H1 (cell line): ENCODE data around the gene SCYL1. TPM values are rescaled to one million over a fixed set of nuclear protein-coding genes. Genes with fewer than 3 reads are reported as not detected.

Experiments used
- CTCF ChIA-PET: fragments of 300-600 bp; sonication (Branson Sonifier 250); formaldehyde crosslinking; loops from one replicate; lab custom pipeline; 2021; ENCODE audit not compliant: partially characterized antibody; lab: Charles Lee
- POLR2A ChIA-PET: fragments of 300-600 bp; sonication (Branson Sonifier 250); formaldehyde crosslinking; loops from one replicate; lab custom pipeline; 2021; ENCODE audit warnings: inconsistent platforms; ENCODE audit not compliant: partially characterized antibody; lab: Charles Lee
- DNase-seq, 2 experiments: peaks; one replicate each; pipeline versions ENCODE4 v3.0.0 to v3.0.0-alpha.2; 2010 to 2022; ENCODE audit warnings: low spot score in 2 of 2, low read depth in 1 of 2, mixed read lengths in 1 of 2
- FAIRE-seq: peaks from 2 replicates; lab custom pipeline; 2011; peaks lifted over from hg19 to GRCh38; lab: Jason Lieb, UNC
- H2AFZ ChIP-seq: 2 replicates; pipeline ENCODE4 v1.8.1; 2012; ENCODE audit warnings: low read length, inconsistent platforms
- H2AK5ac ChIP-seq: 2 replicates; pipeline ENCODE4 v1.6.1; 2013; ENCODE audit warnings: low read depth, low read length
- H2BK120ac ChIP-seq: replicated peaks from 2 replicates; pipeline ENCODE3; 2013; ENCODE audit warnings: low read depth, low read length, inconsistent platforms
- H2BK12ac ChIP-seq: 2 replicates; pipeline ENCODE4 v1.6.1; 2013; ENCODE audit warnings: low read depth, low read length
- H2BK15ac ChIP-seq: 2 replicates; pipeline ENCODE4 v1.6.1; 2013; ENCODE audit warnings: low read length
- H2BK20ac ChIP-seq: 2 replicates; pipeline ENCODE4 v1.6.1; 2013; ENCODE audit warnings: low read length
- H2BK5ac ChIP-seq: 2 replicates; pipeline ENCODE4 v1.6.1; 2013; ENCODE audit warnings: low read depth, low read length
- H3K14ac ChIP-seq: 2 replicates; pipeline ENCODE4 v1.6.1; 2013; ENCODE audit warnings: inconsistent platforms; ENCODE audit not compliant: insufficient read length
- H3K18ac ChIP-seq: 2 replicates; pipeline ENCODE4 v1.6.1; 2013; ENCODE audit warnings: low read length; ENCODE audit errors: extremely low read depth
- H3K23ac ChIP-seq: 2 replicates; pipeline ENCODE4 v1.6.1; 2013; ENCODE audit warnings: inconsistent platforms; ENCODE audit not compliant: insufficient read length
- H3K23me2 ChIP-seq: 2 replicates; pipeline ENCODE4 v1.6.1; 2013; ENCODE audit warnings: low read depth, low read length
- H3K27ac ChIP-seq: 2 replicates; pipeline ENCODE4 v1.6.1; 2011; ENCODE audit warnings: low read depth, low read length, inconsistent platforms
- H3K27me3 ChIP-seq, 4 experiments: replicated peaks in 1 of 4; 1 replicate in 1 of 4; 2 replicates in 3 of 4; pipeline versions ENCODE4 v1.6.1 to v1.8.1; 2011 to 2013; ENCODE audit warnings: low read length in 3 of 4, mild to moderate bottlenecking in 3 of 4, inconsistent platforms in 2 of 4, mixed read lengths in 2 of 4, moderate library complexity in 1 of 4; ENCODE audit not compliant: control insufficient read depth in 3 of 4, insufficient read depth in 3 of 4; ENCODE audit errors: extremely low read depth in 1 of 4
- H3K36me3 ChIP-seq, 4 experiments: 2 replicates each; pipeline versions ENCODE4 v1.6.1 to v1.8.1; 2011 to 2013; ENCODE audit warnings: mild to moderate bottlenecking in 4 of 4, low read length in 3 of 4, moderate library complexity in 2 of 4, control low read depth in 1 of 4, inconsistent platforms in 1 of 4; ENCODE audit not compliant: insufficient read depth in 4 of 4, control insufficient read depth in 2 of 4
- H3K4ac ChIP-seq: replicated peaks from 2 replicates; pipeline ENCODE3; 2013; ENCODE audit warnings: low read length, low read depth, mixed read lengths, inconsistent platforms; ENCODE audit not compliant: insufficient read length
- H3K4me1 ChIP-seq, 4 experiments: replicated peaks in 1 of 4; 1 replicate in 1 of 4; 2 replicates in 3 of 4; pipeline versions ENCODE4 v1.6.1 to v1.8.1; 2011 to 2013; ENCODE audit warnings: low read length in 3 of 4, inconsistent platforms in 2 of 4, mixed read lengths in 1 of 4; ENCODE audit not compliant: insufficient read depth in 4 of 4, control insufficient read depth in 3 of 4
- H3K4me2 ChIP-seq, 2 experiments: 2 replicates each; pipeline versions ENCODE4 v1.6.1 to v1.8.1; 2011 to 2013; ENCODE audit warnings: low read depth in 2 of 2, low read length in 2 of 2, control low read depth in 1 of 2, inconsistent platforms in 1 of 2, mild to moderate bottlenecking in 1 of 2; ENCODE audit not compliant: insufficient read depth in 1 of 2
- H3K4me3 ChIP-seq, 4 experiments: fragments of 200-600, 300-600 bp in 1 of 4; sonication (generic), shearing (Covaris generic), sonication (Bioruptor Twin) in 1 of 4; 2 replicates each; pipeline versions ENCODE4 v1.5.1 to v1.8.1; 2011 to 2016; ENCODE audit warnings: low read length in 4 of 4, low read depth in 3 of 4, control low read depth in 2 of 4, inconsistent platforms in 2 of 4, mild to moderate bottlenecking in 2 of 4, mixed read lengths in 1 of 4, moderate library complexity in 1 of 4; ENCODE audit not compliant: insufficient read depth in 2 of 4; ENCODE audit errors: extremely low read depth in 1 of 4
- H3K56ac ChIP-seq: replicated peaks from 2 replicates; pipeline ENCODE3; 2013; ENCODE audit warnings: low read depth, mild to moderate bottlenecking, mixed read lengths, low read length, inconsistent platforms; ENCODE audit not compliant: insufficient read length
- H3K79me1 ChIP-seq: 2 replicates; pipeline ENCODE4 v1.6.1; 2013; ENCODE audit warnings: low read depth, low read length, control low read depth
- H3K79me2 ChIP-seq, 2 experiments: 2 replicates each; pipeline versions ENCODE4 v1.6.1 to v1.8.1; 2012 to 2013; ENCODE audit warnings: low read length in 2 of 2, mild to moderate bottlenecking in 2 of 2, inconsistent platforms in 1 of 2; ENCODE audit not compliant: insufficient read depth in 2 of 2, control insufficient read depth in 1 of 2
- H3K9ac ChIP-seq, 4 experiments: replicated peaks in 1 of 4; 1 replicate in 1 of 4; 2 replicates in 3 of 4; pipeline versions ENCODE4 v1.6.1 to v1.8.1; 2011 to 2013; ENCODE audit warnings: low read depth in 3 of 4, low read length in 3 of 4, control low read depth in 2 of 4, mild to moderate bottlenecking in 2 of 4, moderate library complexity in 2 of 4, inconsistent platforms in 1 of 4; ENCODE audit errors: extremely low read depth in 1 of 4
- H3K9me3 ChIP-seq, 2 experiments: 2 replicates each; pipeline versions ENCODE4 v1.6.1 to v1.8.1; 2012 to 2013; ENCODE audit warnings: mild to moderate bottlenecking in 2 of 2, moderate library complexity in 2 of 2, control low read depth in 1 of 2, inconsistent platforms in 1 of 2, low read depth in 1 of 2, low read length in 1 of 2, mixed read lengths in 1 of 2; ENCODE audit not compliant: insufficient read depth in 2 of 2
- H4K20me1 ChIP-seq, 2 experiments: replicated peaks in 1 of 2; 2 replicates each; pipeline versions ENCODE3 to v1.8.1; 2011 to 2013; ENCODE audit warnings: inconsistent platforms in 2 of 2, low read length in 2 of 2, mild to moderate bottlenecking in 1 of 2; ENCODE audit not compliant: insufficient read depth in 2 of 2, control insufficient read depth in 1 of 2
- H4K5ac ChIP-seq: 2 replicates; pipeline ENCODE4 v1.6.1; 2013; ENCODE audit warnings: low read length, low read depth, mixed read lengths, inconsistent platforms; ENCODE audit not compliant: insufficient read length
- H4K8ac ChIP-seq: 2 replicates; pipeline ENCODE4 v1.8.0; 2013; ENCODE audit warnings: mild to moderate bottlenecking, moderate library complexity, low read length, inconsistent platforms; ENCODE audit not compliant: insufficient read depth; ENCODE audit errors: extremely low read depth
- H4K91ac ChIP-seq: replicated peaks from 2 replicates; pipeline ENCODE3; 2013; ENCODE audit warnings: low read length, mixed read lengths, inconsistent platforms; ENCODE audit not compliant: insufficient read length
- ATF3 ChIP-seq: IDR thresholded peaks from 2 replicates; pipeline ENCODE4 v1.6.1; 2011; ENCODE audit warnings: low read depth, mild to moderate bottlenecking, low read length; ENCODE audit not compliant: insufficient read depth
- BACH1 ChIP-seq: IDR thresholded peaks from 2 replicates; pipeline ENCODE4 v1.6.1; 2012; ENCODE audit warnings: low read length, improper control_type of control experiment
- CEBPB ChIP-seq: IDR thresholded peaks from 2 replicates; pipeline ENCODE4 v1.6.1; 2012; ENCODE audit warnings: low read depth, low read length
- CHD2 ChIP-seq: IDR thresholded peaks from 2 replicates; pipeline ENCODE4 v1.6.1; 2012; ENCODE audit warnings: low read length, improper control_type of control experiment
- CTCF ChIP-seq, 3 experiments: IDR thresholded peaks; 1 replicate in 2 of 3; 2 replicates in 1 of 3; pipeline versions ENCODE4 v1.5.1 to v1.6.1; 2011; ENCODE audit warnings: low read length in 3 of 3, mild to moderate bottlenecking in 3 of 3, inconsistent platforms in 2 of 3, low read depth in 1 of 3, moderate library complexity in 1 of 3; ENCODE audit not compliant: insufficient read depth in 1 of 3; ENCODE audit errors: control extremely low read depth in 1 of 3
- HDAC6 ChIP-seq: IDR thresholded peaks from one replicate; pipeline ENCODE4 v1.7.1; 2012; ENCODE audit warnings: low read depth, mild to moderate bottlenecking, inconsistent platforms, low read length, moderate library complexity
- JUN ChIP-seq: IDR thresholded peaks from 2 replicates; pipeline ENCODE4 v1.6.1; 2011; ENCODE audit warnings: low read depth, mild to moderate bottlenecking, improper control_type of control experiment, low read length
- TCF12 ChIP-seq: IDR thresholded peaks from 2 replicates; pipeline ENCODE4 v1.6.1; 2011; ENCODE audit warnings: low read depth, mild to moderate bottlenecking, low read length
- WGBS, 2 experiments: shearing (Covaris generic) in 1 of 2; methylation state at CpG; one replicate each; pipeline versions ENCODE4 v1.1.6 to v1.1.7; 2013 to 2015; ENCODE audit warnings: low lambda C conversion rate in 2 of 2, mixed read lengths in 2 of 2, inconsistent platforms in 1 of 2, low coverage in 1 of 2, missing lambda C conversion rate in 1 of 2; ENCODE audit not compliant: insufficient replicate concordance in 2 of 2, insufficient coverage in 1 of 2, insufficient read length in 1 of 2; ENCODE audit errors: extremely low coverage in 1 of 2, missing lambda C conversion rate in 1 of 2; 5-methylcytosine and 5-hydroxymethylcytosine counted together
- polyA plus RNA-seq, 7 experiments: library from polyadenylated mRNA; depleted of rRNA in 3 of 7; stranded (reverse) in 5 of 7; unstranded in 2 of 7; fragments of >200 nt in 5 of 7; fragments of 200-250 nt in 2 of 7; gene quantifications; 1 replicate in 5 of 7; 2 replicates in 1 of 7; 4 replicates in 1 of 7; pipeline versions ENCODE4 v1.2.1 to v1.2.3, GENCODE V29; 2011 to 2013; ENCODE audit warnings: missing spikeins in 2 of 7, mixed read lengths in 2 of 7
- total RNA-seq: library from RNA; stranded (reverse); fragmentation: NEBNext Ultra II Directional; extraction: Animal tissue kit (Norgen Biotek cat#: 25700); gene quantifications from 2 replicates; pipeline ENCODE4 v1.2.1, GENCODE V29; 2021

SCYL1 gene
- total and polyA plus RNA-seq, 2 of the 8 experiments (the other 6 are each of a cell fraction or from before 2014, with no cell fraction given) = 59.8 to 77.7 TPM

- Histone ChIP-seq H3K79me2 (no peaks in the 10 kb centered on the region), H3K79me1 (no peaks in the 10 kb centered on the region), H3K4me2 (peak overlapping the region; percentile 57 to 93), H4K8ac (peak overlapping the region; percentile 83; the same call in 1 of the 2 replicates), H3K4ac (no peak overlapping the region), H2BK15ac (no peak overlapping the region), H4K20me1 (peaks cover 0 to 9% of the 10 kb centered on the region in 2 experiments), H2AK5ac (no peak overlapping the region), H3K18ac (no peak overlapping the region), H3K27me3 (peaks cover 4 to 46% (median 36%) of the 10 kb centered on the region in 4 experiments; a peak in 6 of 7 replicates), H4K5ac (no peak overlapping the region), H3K4me3 (peak overlapping the region in 1 of 4 experiments; percentile 42; a peak in 2 of 8 replicates), H2BK20ac (no peak overlapping the region), H3K27ac (no peak overlapping the region), H3K23ac (no peak overlapping the region), H2BK12ac (peak overlapping the region; percentile 27; the same call in 1 of the 2 replicates), H3K23me2 (peaks cover 7% of the 10 kb centered on the region; the same call in 1 of the 2 replicates), H2BK5ac (no peak overlapping the region), H3K14ac (no peak overlapping the region), H3K36me3 (no peaks in the 10 kb centered on the region), H3K56ac (no peak overlapping the region), H3K9me3 (no peaks in the 10 kb centered on the region), H3K4me1 (peaks cover 0 to 11% (median 8%) of the 10 kb centered on the region in 4 experiments; a peak in 5 of 7 replicates), H2AFZ (no peak overlapping the region), H2BK120ac (no peak overlapping the region), H3K9ac (no peak overlapping the region), H4K91ac (no peak overlapping the region)
- DNase-seq (peak in 1 of 2 experiments; percentile 72), FAIRE-seq (no peak)
- 45% methylated on average over 25 of the region's 52 CpGs; no CpG with 5 or more reads in 1 of the 2 experiments for WGBS, 2 experiments
- POLR2A ChIA-PET = interaction anchor here (1.0 to 1.6 kb wide), 4 partner anchors 7 to 18 kb away, joined by 3 to 5 read pairs (median 4); no protein-coding TSS in a partner anchor
- CTCF ChIA-PET = interaction anchor here (0.6 to 10.5 kb wide), 10 partner anchors 9 to 232 kb away, joined by 3 to 284 read pairs (median 4); partner anchors contain the start of genes FAM89B, LTBP3 and ZNRD2
- TF ChIP-seq JUN (no peak), BACH1 (peak; percentile 56), ATF3 (no peak), TCF12 (no peak), CEBPB (no peak), HDAC6 (no peak), CTCF (IDR thresholded peaks at IDR 0.05; ENCODE audit: control extremely low read depth in 1 of 3, insufficient read depth in 1 of 3, low read depth in 1 of 3, low read length in 3 of 3) (peak in 2 of 3 experiments; percentile 38 to 46; a peak in 3 of 4 replicates), CHD2 (no peak)
These were observed 22.7 kb downstream of the SCYL1 start for GRCh38 chr11:65547446-65548125.
